PC-9 (cell line): ENCODE measurements around the gene KRT76.

ENCODE experiments used
- EZH2 ChIP-seq: fragments of 200-600 bp; sonication (generic); IDR thresholded peaks from 2 replicates; pipeline ENCODE4 v1.8.0; 2017; ENCODE audit warnings: antibody characterized with exemption, low read depth
- TF ChIP-seq, protein P1 (sequence below): fragments of 200-600 bp; sonication (generic); conservative IDR thresholded peaks from 2 replicates; pipeline ENCODE4 v1.6.1; 2017; ENCODE audit warnings: mixed run types, antibody characterized with exemption, mild to moderate bottlenecking, moderate library complexity

DNA sequence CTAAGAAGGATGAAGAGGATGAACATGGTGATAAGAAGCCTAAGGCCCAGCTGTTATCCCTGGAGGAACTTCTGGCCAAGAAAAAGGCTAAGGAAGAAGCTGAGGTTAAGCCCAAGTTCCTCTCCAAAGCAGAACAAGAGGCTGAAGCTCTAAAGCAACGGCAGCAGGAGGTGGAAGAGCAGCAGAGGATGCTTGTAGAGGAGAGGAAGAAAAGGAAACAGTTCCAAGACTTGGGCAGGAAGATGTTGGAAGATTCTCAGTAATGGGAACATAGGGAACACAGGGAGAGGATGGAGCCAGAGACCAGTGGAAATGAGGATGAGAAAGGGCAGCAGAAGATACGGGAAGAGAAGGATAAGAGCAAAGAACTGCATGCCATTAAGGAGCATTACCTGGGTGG is 46.4 kb downstream of the KRT76 start:
- TF ChIP-seq, protein P1, sequence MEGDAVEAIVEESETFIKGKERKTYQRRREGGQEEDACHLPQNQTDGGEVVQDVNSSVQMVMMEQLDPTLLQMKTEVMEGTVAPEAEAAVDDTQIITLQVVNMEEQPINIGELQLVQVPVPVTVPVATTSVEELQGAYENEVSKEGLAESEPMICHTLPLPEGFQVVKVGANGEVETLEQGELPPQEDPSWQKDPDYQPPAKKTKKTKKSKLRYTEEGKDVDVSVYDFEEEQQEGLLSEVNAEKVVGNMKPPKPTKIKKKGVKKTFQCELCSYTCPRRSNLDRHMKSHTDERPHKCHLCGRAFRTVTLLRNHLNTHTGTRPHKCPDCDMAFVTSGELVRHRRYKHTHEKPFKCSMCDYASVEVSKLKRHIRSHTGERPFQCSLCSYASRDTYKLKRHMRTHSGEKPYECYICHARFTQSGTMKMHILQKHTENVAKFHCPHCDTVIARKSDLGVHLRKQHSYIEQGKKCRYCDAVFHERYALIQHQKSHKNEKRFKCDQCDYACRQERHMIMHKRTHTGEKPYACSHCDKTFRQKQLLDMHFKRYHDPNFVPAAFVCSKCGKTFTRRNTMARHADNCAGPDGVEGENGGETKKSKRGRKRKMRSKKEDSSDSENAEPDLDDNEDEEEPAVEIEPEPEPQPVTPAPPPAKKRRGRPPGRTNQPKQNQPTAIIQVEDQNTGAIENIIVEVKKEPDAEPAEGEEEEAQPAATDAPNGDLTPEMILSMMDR: no peak
- TF ChIP-seq EZH2: no peak
